ENCODE measurements around the gene UBA6. TPM values are rescaled to one million over a fixed set of nuclear protein-coding genes. Genes with fewer than 3 reads are reported as not detected.

The UBA6 gene
- polyA plus RNA-seq, 2 of the 4 experiments (the other 2 are of a cell fraction): 33.9 to 84.6 TPM

DNA sequence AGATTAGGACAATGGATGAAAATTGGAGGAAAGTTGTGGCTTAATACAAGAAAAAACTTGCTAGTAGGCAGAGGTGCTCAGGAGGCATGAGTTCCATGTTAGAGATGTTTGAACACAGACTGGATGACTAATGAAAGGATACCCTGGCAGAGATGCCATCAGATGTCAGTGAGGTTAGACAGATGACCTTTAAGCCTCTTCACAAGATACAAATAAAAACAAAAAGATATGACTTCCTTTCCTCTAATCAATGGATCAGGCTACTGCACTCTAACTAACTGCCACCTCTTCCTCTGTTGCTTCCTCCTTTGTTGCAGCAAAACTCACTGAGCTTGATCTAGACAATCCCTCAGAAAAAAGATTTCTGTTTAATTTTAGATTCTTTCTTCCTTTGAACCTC, 127.8 kb downstream of the UBA6 start:
- no peak for ATAC-seq
- ChIA-PET CTCF (no interaction called here), POLR2A (no interaction called here)

GRCh38 chr4:67571975-67572374, 129.0 kb downstream of the UBA6 start:
- Histone ChIP-seq H3K4me2 (no peak overlapping the region), H3K9me3 (no peaks in the 10 kb centered on the region), H3K4me1 (no peaks in the 10 kb centered on the region), H3K4me3 (no peak overlapping the region), H3K27ac (no peak overlapping the region)
- ATAC-seq (no peak), DNase-seq (ENCODE audit: low read depth in 1 of 2, low spot score in 1 of 2) (no peak), FAIRE-seq (no peak)
- POLR2A ChIA-PET: no interaction called here
- TF ChIP-seq HDAC2 (IDR thresholded peaks at IDR 0.05) (no peak), ESRRA (IDR thresholded peaks at IDR 0.05; ENCODE audit: borderline replicate concordance, low read length) (no peak), KDM5A (IDR thresholded peaks at IDR 0.05) (no peak), POLR2AphosphoS2 (conservative IDR thresholded peaks at IDR 0.05; ENCODE audit: low read length) (no peak), HMGXB4 (CRISPR knock-in tag; IDR thresholded peaks at IDR 0.05; ENCODE audit: borderline replicate concordance) (no peak), NR3C1 (IDR thresholded peaks at IDR 0.05) (no peak), CHD2 (IDR thresholded peaks at IDR 0.05; ENCODE audit: low read length, partially characterized antibody) (no peak), NPAS2 (CRISPR knock-in tag; IDR thresholded peaks at IDR 0.05; ENCODE audit: borderline replicate concordance) (no peak), FOSL2 (IDR thresholded peaks at IDR 0.05) (no peak), FOSL2 (CRISPR knock-in tag; IDR thresholded peaks at IDR 0.05) (no peak), ZFP36 (IDR thresholded peaks at IDR 0.05; ENCODE audit: borderline replicate concordance, partially characterized antibody) (no peak), RCOR1 (IDR thresholded peaks at IDR 0.05; ENCODE audit: low read depth, low read length) (no peak), CBX8 (IDR thresholded peaks at IDR 0.05) (no peak), ATOH8 (CRISPR knock-in tag; IDR thresholded peaks at IDR 0.05; ENCODE audit: low read depth) (no peak)
- TF ChIP-seq, protein P1, sequence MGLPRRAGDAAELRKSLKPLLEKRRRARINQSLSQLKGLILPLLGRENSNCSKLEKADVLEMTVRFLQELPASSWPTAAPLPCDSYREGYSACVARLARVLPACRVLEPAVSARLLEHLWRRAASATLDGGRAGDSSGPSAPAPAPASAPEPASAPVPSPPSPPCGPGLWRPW (IDR thresholded peaks at IDR 0.05): no peak
- 0% methylated on average over 1 of the region's 1 CpG for WGBS (ENCODE audit: missing lambda C conversion rate)
- CTCF ChIA-PET: no interaction called here

More for the DNA sequence above, 127.8 kb downstream of the UBA6 start:
- Histone ChIP-seq H3K4me1 (no peaks in the 10 kb centered on the region), H3K4me3 (no peak overlapping the region), H3K27ac (no peak overlapping the region), H3K9me3 (no peaks in the 10 kb centered on the region), H3K4me2 (no peak overlapping the region)
- TF ChIP-seq TFCP2L1 (CRISPR knock-in tag; IDR thresholded peaks at IDR 0.05): no peak
- TF ChIP-seq, protein P2, sequence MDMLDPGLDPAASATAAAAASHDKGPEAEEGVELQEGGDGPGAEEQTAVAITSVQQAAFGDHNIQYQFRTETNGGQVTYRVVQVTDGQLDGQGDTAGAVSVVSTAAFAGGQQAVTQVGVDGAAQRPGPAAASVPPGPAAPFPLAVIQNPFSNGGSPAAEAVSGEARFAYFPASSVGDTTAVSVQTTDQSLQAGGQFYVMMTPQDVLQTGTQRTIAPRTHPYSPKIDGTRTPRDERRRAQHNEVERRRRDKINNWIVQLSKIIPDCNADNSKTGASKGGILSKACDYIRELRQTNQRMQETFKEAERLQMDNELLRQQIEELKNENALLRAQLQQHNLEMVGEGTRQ (IDR thresholded peaks at IDR 0.05): no peak
- no peak for TF ChIP-seq GATA3 (IDR thresholded peaks at IDR 0.05; ENCODE audit: borderline replicate concordance)
- TF ChIP-seq, protein P1 (IDR thresholded peaks at IDR 0.05): no peak
- TF ChIP-seq MAZ (IDR thresholded peaks at IDR 0.05; ENCODE audit: borderline replicate concordance, low read depth, low read length): no peak
- no peak for TF ChIP-seq NFE2L2 (conservative IDR thresholded peaks at IDR 0.05; ENCODE audit: low read length)
- TF ChIP-seq CHD4 (IDR thresholded peaks at IDR 0.05; ENCODE audit: borderline replicate concordance): no peak
- TF ChIP-seq EP300 (IDR thresholded peaks at IDR 0.05): no peak
- no peak for TF ChIP-seq HOXB5 (CRISPR knock-in tag; IDR thresholded peaks at IDR 0.05)
- no peak for TF ChIP-seq E2F6 (IDR thresholded peaks at IDR 0.05; ENCODE audit: borderline replicate concordance, low read depth)
- TF ChIP-seq HOXA7 (CRISPR knock-in tag; IDR thresholded peaks at IDR 0.05): no peak
- TF ChIP-seq FOSB (CRISPR knock-in tag; IDR thresholded peaks at IDR 0.05): no peak
- TF ChIP-seq, protein P3, sequence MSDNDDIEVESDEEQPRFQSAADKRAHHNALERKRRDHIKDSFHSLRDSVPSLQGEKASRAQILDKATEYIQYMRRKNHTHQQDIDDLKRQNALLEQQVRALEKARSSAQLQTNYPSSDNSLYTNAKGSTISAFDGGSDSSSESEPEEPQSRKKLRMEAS (IDR thresholded peaks at IDR 0.05): no peak
- no peak for TF ChIP-seq MYC (IDR thresholded peaks at IDR 0.05; ENCODE audit: borderline replicate concordance, low read length)
- TF ChIP-seq ATOH8 (CRISPR knock-in tag; IDR thresholded peaks at IDR 0.05; ENCODE audit: low read depth): no peak
- TF ChIP-seq ZFP36 (IDR thresholded peaks at IDR 0.05; ENCODE audit: borderline replicate concordance, partially characterized antibody): no peak
- TF ChIP-seq RARB (CRISPR knock-in tag; IDR thresholded peaks at IDR 0.05): no peak
- TF ChIP-seq ZNF302 (CRISPR knock-in tag; IDR thresholded peaks at IDR 0.05): no peak
- DNase-seq (ENCODE audit: low read depth in 1 of 2, low spot score in 1 of 2): no peak
- no peak for FAIRE-seq
